ENCODE results near the gene RALGPS2.

RALGPS2 gene

GRCh38 chr1:178724728-178725465 is at the start of gene RALGPS2:
Gene RALGPS2 (plus strand): TSS chr1:178725244. CDS start chr1:178776765, 51,521 bp downstream.
- H3K27ac ChIP-seq (ENCODE audit: extremely low read depth, low read depth, low read length): peak within 1 kb of the TSS; percentile 79
- H3K9me3 ChIP-seq (ENCODE audit: control insufficient read depth, insufficient read depth, low read depth, low read length): no peaks in the 10 kb centered on the region
- ChIA-PET CTCF (interaction anchor here (0.7 kb wide), 2 partner anchors 28 to 124 kb away, joined by 3 to 4 read pairs; no protein-coding TSS in a partner anchor), POLR2A (interaction anchor here (0.5 to 2.5 kb wide), 2 partner anchors 182 to 308 kb away, joined by 3 to 6 read pairs; no protein-coding TSS in a partner anchor)
- H3K4me3 ChIP-seq (ENCODE audit: low read depth, low read length): peak within 1 kb of the TSS; percentile 89
- no peaks in the 10 kb centered on the region for H3K36me3 ChIP-seq (ENCODE audit: control insufficient read depth in 2 of 2, insufficient read depth in 1 of 2, low read length in 2 of 2)
- H3K4me1 ChIP-seq (ENCODE audit: control insufficient read depth, insufficient read depth, low read length): peaks cover 12% of the 10 kb centered on the region
- no peak for TF ChIP-seq ZNF600 (tag by site-specific recombination; IDR thresholded peaks at IDR 0.05)
- TF ChIP-seq ZNF280D (tag by site-specific recombination; IDR thresholded peaks at IDR 0.05): no peak
- TF ChIP-seq ZNF404 (tag by site-specific recombination; IDR thresholded peaks at IDR 0.05): no peak
- no peak for TF ChIP-seq ZNF670 (tag by site-specific recombination; IDR thresholded peaks at IDR 0.05; ENCODE audit: low read depth)
- no peak for TF ChIP-seq ZNF426 (tag by site-specific recombination; IDR thresholded peaks at IDR 0.05)
- peak; percentile 81 for TF ChIP-seq ZNF449 (tag by site-specific recombination; IDR thresholded peaks at IDR 0.05)
- TF ChIP-seq ZNF335 (tag by site-specific recombination; conservative IDR thresholded peaks at IDR 0.05): peak; percentile 55
- TF ChIP-seq TCF7L2 (IDR thresholded peaks at IDR 0.05; ENCODE audit: borderline replicate concordance, low read depth, low read length): no peak
- no peak for TF ChIP-seq ZNF704 (tag by site-specific recombination; IDR thresholded peaks at IDR 0.05)
- TF ChIP-seq ZNF514 (tag by site-specific recombination; IDR thresholded peaks at IDR 0.05): no peak
- TF ChIP-seq IKZF3 (tag by site-specific recombination; IDR thresholded peaks at IDR 0.05): no peak
- no peak for TF ChIP-seq ZXDB (tag by site-specific recombination; IDR thresholded peaks at IDR 0.05)
- no peak for TF ChIP-seq ZNF23 (tag by site-specific recombination; IDR thresholded peaks at IDR 0.05; ENCODE audit: borderline replicate concordance)
- no peak for TF ChIP-seq SCRT1 (tag by site-specific recombination; IDR thresholded peaks at IDR 0.05; ENCODE audit: borderline replicate concordance)
- no peak for TF ChIP-seq ZNF350 (tag by site-specific recombination; IDR thresholded peaks at IDR 0.05)
- no peak for TF ChIP-seq ZNF2 (tag by site-specific recombination; IDR thresholded peaks at IDR 0.05)
- TF ChIP-seq ZNF629 (tag by site-specific recombination; IDR thresholded peaks at IDR 0.05): no peak
- TF ChIP-seq ZNF692 (tag by site-specific recombination; IDR thresholded peaks at IDR 0.05): no peak
- peak; percentile 43; the same call in 1 of the 2 replicates for TF ChIP-seq GLIS1 (tag by site-specific recombination; IDR thresholded peaks at IDR 0.05)
- TF ChIP-seq ZNF785 (tag by site-specific recombination; IDR thresholded peaks at IDR 0.05): no peak
- TF ChIP-seq SP2 (tag by site-specific recombination; IDR thresholded peaks at IDR 0.05): no peak
- 0 out of 2 replicates have a peak, but pooled peaks have one; percentile 15 for TF ChIP-seq SCRT2 (tag by site-specific recombination; IDR thresholded peaks at IDR 0.05)
- no peak for TF ChIP-seq ZNF585B (tag by site-specific recombination; IDR thresholded peaks at IDR 0.05)
- TF ChIP-seq ZNF391 (tag by site-specific recombination; IDR thresholded peaks at IDR 0.05; ENCODE audit: borderline replicate concordance, low read depth): no peak
- no peak for TF ChIP-seq ZNF366 (tag by site-specific recombination; conservative IDR thresholded peaks at IDR 0.05)
- TF ChIP-seq KLF10 (tag by site-specific recombination; IDR thresholded peaks at IDR 0.05): no peak; the same call in 1 of the 2 replicates
- peak; percentile 87; the same call in 1 of the 2 replicates for TF ChIP-seq ZNF561 (tag by site-specific recombination; IDR thresholded peaks at IDR 0.05; ENCODE audit: borderline replicate concordance)

Data from HEK293 (cell line).